Panc1 (cell line): ENCODE results near the gene TMEM207. TPM values are rescaled to one million over a fixed set of nuclear protein-coding genes. Genes with fewer than 3 reads are reported as not detected.

Experiments used
- ATAC-seq: fragments of 200-7000 bp; cut with Tn5 transposase; 2 replicates; pipeline ENCODE4 v1.9.1; 2020; ENCODE audit warnings: mild to moderate bottlenecking, moderate library complexity
- Bru-seq: library from RNA; stranded (reverse); fragments of 400-500 nt; gene quantifications from one replicate; lab custom pipeline; 2021; lab: Mats Ljungman, UMichigan
- BruChase-seq, 2 experiments: library from RNA; stranded (reverse); fragments of 400-500 nt; gene quantifications; one replicate each; lab custom pipeline; 2021; lab: Mats Ljungman, UMichigan
- BruUV-seq: library from RNA; stranded (reverse); fragments of 400-500 nt; replicated peaks from 2 replicates; lab custom pipeline; 2021; lab: Mats Ljungman, UMichigan
- CTCF ChIA-PET: fragments of 300-600 bp; sonication (Branson Sonifier 250); formaldehyde crosslinking; loops from one replicate; lab custom pipeline; 2022; ENCODE audit warnings: antibody characterized with exemption; lab: Charles Lee
- POLR2A ChIA-PET: fragments of 300-600 bp; sonication (Branson Sonifier 250); formaldehyde crosslinking; loops from one replicate; lab custom pipeline; 2022; ENCODE audit warnings: antibody characterized with exemption; lab: Charles Lee
- DNase-seq: peaks from one replicate; pipeline ENCODE4 v3.0.0-alpha.2; 2010; ENCODE audit warnings: low read depth, low spot score
- H3K27ac ChIP-seq: 2 replicates; pipeline ENCODE4 v1.5.1; 2011; ENCODE audit warnings: mild to moderate bottlenecking, low read length, inconsistent platforms
- H3K27me3 ChIP-seq: fragments of 200-500 bp; sonication (Bioruptor generic); 2 replicates; pipeline ENCODE4 v1.6.0; 2014; ENCODE audit warnings: low read length, inconsistent platforms; ENCODE audit not compliant: control insufficient read depth, insufficient read depth
- H3K36me3 ChIP-seq: fragments of 200-500 bp; sonication (Bioruptor generic); 2 replicates; pipeline ENCODE4 v1.5.1; 2014; ENCODE audit warnings: inconsistent platforms, mild to moderate bottlenecking, low read length, moderate library complexity; ENCODE audit not compliant: control insufficient read depth, insufficient read depth
- H3K4me1 ChIP-seq: 2 replicates; pipeline ENCODE4 v1.5.1; 2011; ENCODE audit warnings: inconsistent platforms, mild to moderate bottlenecking, low read length, moderate library complexity; ENCODE audit not compliant: control insufficient read depth, insufficient read depth
- H3K4me3 ChIP-seq, 2 experiments: 2 replicates each; pipeline ENCODE4 v1.5.1; 2011 to 2012; ENCODE audit warnings: low read depth in 2 of 2, low read length in 2 of 2, mild to moderate bottlenecking in 2 of 2, inconsistent platforms in 1 of 2, moderate library complexity in 1 of 2
- H3K9me3 ChIP-seq: fragments of 200-500 bp; sonication (Bioruptor generic); 2 replicates; pipeline ENCODE4 v1.5.1; 2014; ENCODE audit warnings: low read depth, mild to moderate bottlenecking, inconsistent platforms, low read length, moderate library complexity; ENCODE audit not compliant: control insufficient read depth, insufficient read depth
- CTCF ChIP-seq: fragments of 450-650 bp; IDR thresholded peaks from 2 replicates; pipeline ENCODE4 v1.5.1; 2017; ENCODE audit warnings: mild to moderate bottlenecking
- POLR2AphosphoS5 ChIP-seq: IDR thresholded peaks from 2 replicates; pipeline ENCODE4 v1.6.1; 2012; ENCODE audit warnings: mild to moderate bottlenecking, low read depth, low read length, moderate library complexity
- SIN3A ChIP-seq: IDR thresholded peaks from 2 replicates; pipeline ENCODE4 v1.6.1; 2012; ENCODE audit warnings: low read depth, mild to moderate bottlenecking, low read length, moderate library complexity, borderline replicate concordance; ENCODE audit not compliant: insufficient read depth
- TCF7L2 ChIP-seq: IDR thresholded peaks from 2 replicates; pipeline ENCODE4 v1.6.1; 2011; ENCODE audit warnings: mild to moderate bottlenecking, low read depth, low read length, inconsistent platforms
- in situ Hi-C: cut with HindIII; loops from 2 replicates; pipeline ENCODE4 v1.10.0; 2016; ENCODE audit warnings: low sequenced_read_pairs, low pct_unique_long_range_greater_than_20kb
- intact Hi-C: fragments of 100-400 bp; cut with micrococcal nuclease; formaldehyde crosslinking; loops from one replicate; pipeline ENCODE4 v1.10.0; 2022; ENCODE audit not compliant: unreplicated experiment
- long read RNA-seq: library from polyadenylated mRNA; unstranded; transcript quantifications from one replicate; pipeline ENCODE4 v2.0.0, GENCODE V29; 2021; ENCODE audit not compliant: unreplicated experiment
- polyA plus RNA-seq: library from polyadenylated mRNA; unstranded; fragments of >200 nt; gene quantifications from one replicate; pipeline ENCODE4 v1.2.1, GENCODE V29; 2012; ENCODE audit warnings: missing spikeins; ENCODE audit not compliant: insufficient read length
- total RNA-seq: library from RNA; stranded (reverse); gene quantifications from one replicate; pipeline ENCODE4 v1.2.1, GENCODE V29; 2021; ENCODE audit not compliant: unreplicated experiment
- TF ChIP-seq, protein P1 (sequence below), 2 experiments: IDR thresholded peaks; 2 replicates each; pipeline ENCODE4 v1.6.1; 2011 to 2012; ENCODE audit warnings: low read depth in 2 of 2, control low read depth in 1 of 2, low read length in 1 of 2, mild to moderate bottlenecking in 1 of 2, moderate library complexity in 1 of 2; ENCODE audit not compliant: insufficient read depth in 1 of 2

The TMEM207 gene
- total RNA-seq (not detected), Bru-seq, nascent RNA (not detected), BruChase-seq, experiment 1, labeled RNA remaining after a 2-hour chase (not detected), BruChase-seq, experiment 2, labeled RNA remaining after a 6-hour chase (not detected)
- not detected for polyA plus RNA-seq
- long read RNA-seq = 0 reads

GRCh38 chr3:190449801-190450200 lies at the start of gene TMEM207:
TMEM207 (minus strand) TSS chr3:190449901; CDS start chr3:190449809, 92 bp downstream.
- intact Hi-C loops (no loop called here), in situ Hi-C loops (no loop called here)
- Histone ChIP-seq H3K4me1 (no peaks in the 10 kb centered on the region), H3K4me3 (no peak within 1 kb of the TSS), H3K27me3 (no peaks in the 10 kb centered on the region), H3K36me3 (no peaks in the 10 kb centered on the region), H3K9me3 (no peaks in the 10 kb centered on the region), H3K27ac (no peak within 1 kb of the TSS)
- no peak for DNase-seq
- CTCF ChIA-PET = no interaction called here
- POLR2A ChIA-PET = no interaction called here
- ATAC-seq = no peak
- no peak for TF ChIP-seq TCF7L2
- no TSS peak for BruUV-seq

DNA sequence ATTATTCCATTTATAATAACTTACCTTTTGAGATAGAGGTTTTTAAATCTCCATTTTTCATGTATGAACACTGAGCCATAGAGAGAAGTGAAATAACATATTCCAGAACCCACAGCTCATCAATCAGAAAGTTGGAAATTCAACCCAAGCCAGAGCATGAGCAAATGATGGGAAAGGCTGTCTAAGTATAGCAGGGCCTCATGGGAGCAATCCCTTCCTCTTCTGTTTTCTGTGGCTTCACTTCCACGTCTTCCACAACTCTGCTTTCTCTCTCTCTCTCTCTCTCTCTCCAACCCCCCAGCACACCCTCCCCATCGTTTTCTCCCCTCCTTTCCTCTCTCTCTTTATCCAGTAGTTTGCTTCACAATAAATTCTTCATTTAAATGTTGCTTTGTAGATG lies 49.4 kb upstream of the TMEM207 start:
- ChIA-PET POLR2A (no interaction called here), CTCF (no interaction called here)
- no TSS peak for BruUV-seq
- Histone ChIP-seq H3K27me3 (no peaks in the 10 kb centered on the region), H3K4me3 (no peak overlapping the region), H3K27ac (no peak overlapping the region), H3K4me1 (no peaks in the 10 kb centered on the region), H3K36me3 (no peaks in the 10 kb centered on the region), H3K9me3 (no peaks in the 10 kb centered on the region)
- intact Hi-C loops = no loop called here
- in situ Hi-C loops = no loop called here
- ATAC-seq = no peak
- TF ChIP-seq, protein P1, sequence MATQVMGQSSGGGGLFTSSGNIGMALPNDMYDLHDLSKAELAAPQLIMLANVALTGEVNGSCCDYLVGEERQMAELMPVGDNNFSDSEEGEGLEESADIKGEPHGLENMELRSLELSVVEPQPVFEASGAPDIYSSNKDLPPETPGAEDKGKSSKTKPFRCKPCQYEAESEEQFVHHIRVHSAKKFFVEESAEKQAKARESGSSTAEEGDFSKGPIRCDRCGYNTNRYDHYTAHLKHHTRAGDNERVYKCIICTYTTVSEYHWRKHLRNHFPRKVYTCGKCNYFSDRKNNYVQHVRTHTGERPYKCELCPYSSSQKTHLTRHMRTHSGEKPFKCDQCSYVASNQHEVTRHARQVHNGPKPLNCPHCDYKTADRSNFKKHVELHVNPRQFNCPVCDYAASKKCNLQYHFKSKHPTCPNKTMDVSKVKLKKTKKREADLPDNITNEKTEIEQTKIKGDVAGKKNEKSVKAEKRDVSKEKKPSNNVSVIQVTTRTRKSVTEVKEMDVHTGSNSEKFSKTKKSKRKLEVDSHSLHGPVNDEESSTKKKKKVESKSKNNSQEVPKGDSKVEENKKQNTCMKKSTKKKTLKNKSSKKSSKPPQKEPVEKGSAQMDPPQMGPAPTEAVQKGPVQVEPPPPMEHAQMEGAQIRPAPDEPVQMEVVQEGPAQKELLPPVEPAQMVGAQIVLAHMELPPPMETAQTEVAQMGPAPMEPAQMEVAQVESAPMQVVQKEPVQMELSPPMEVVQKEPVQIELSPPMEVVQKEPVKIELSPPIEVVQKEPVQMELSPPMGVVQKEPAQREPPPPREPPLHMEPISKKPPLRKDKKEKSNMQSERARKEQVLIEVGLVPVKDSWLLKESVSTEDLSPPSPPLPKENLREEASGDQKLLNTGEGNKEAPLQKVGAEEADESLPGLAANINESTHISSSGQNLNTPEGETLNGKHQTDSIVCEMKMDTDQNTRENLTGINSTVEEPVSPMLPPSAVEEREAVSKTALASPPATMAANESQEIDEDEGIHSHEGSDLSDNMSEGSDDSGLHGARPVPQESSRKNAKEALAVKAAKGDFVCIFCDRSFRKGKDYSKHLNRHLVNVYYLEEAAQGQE (IDR thresholded peaks at IDR 0.05; ENCODE audit: insufficient read depth in 1 of 2, low read depth in 2 of 2, low read length in 1 of 2) = no peak
- TF ChIP-seq SIN3A (no peak), POLR2AphosphoS5 (no peak), CTCF (no peak), TCF7L2 (no peak)
- no peak for DNase-seq

- no peak for DNase-seq
- intact Hi-C loops (no loop called here), in situ Hi-C loops (no loop called here)
- Histone ChIP-seq H3K4me1 (no peaks in the 10 kb centered on the region), H3K4me3 (no peak overlapping the region), H3K27me3 (no peaks in the 10 kb centered on the region), H3K27ac (no peak overlapping the region), H3K36me3 (no peaks in the 10 kb centered on the region), H3K9me3 (no peaks in the 10 kb centered on the region)
- no TSS peak for BruUV-seq
- POLR2A ChIA-PET = no interaction called here
- no peak for ATAC-seq
- CTCF ChIA-PET = no interaction called here
- TF ChIP-seq, protein P1 (IDR thresholded peaks at IDR 0.05; ENCODE audit: insufficient read depth in 1 of 2, low read depth in 2 of 2, low read length in 1 of 2) = no peak
- TF ChIP-seq CTCF (no peak), SIN3A (no peak), TCF7L2 (no peak), POLR2AphosphoS5 (no peak)
Measured at GRCh38 chr3:190498293-190498692, 48.6 kb upstream of the TMEM207 start.
